ENCODE results near the gene GRIP2. TPM values are rescaled to one million over a fixed set of nuclear protein-coding genes. Genes with fewer than 3 reads are reported as not detected.

The GRIP2 gene
- total RNA-seq, 4 donors from 2014 or later, result 0.77 to 8.0 (median 2.1) TPM

- H3K27ac ChIP-seq, result no peak overlapping the region
- TF ChIP-seq POLR2A (IDR thresholded peaks at IDR 0.05), result no peak
- TF ChIP-seq, protein P1, sequence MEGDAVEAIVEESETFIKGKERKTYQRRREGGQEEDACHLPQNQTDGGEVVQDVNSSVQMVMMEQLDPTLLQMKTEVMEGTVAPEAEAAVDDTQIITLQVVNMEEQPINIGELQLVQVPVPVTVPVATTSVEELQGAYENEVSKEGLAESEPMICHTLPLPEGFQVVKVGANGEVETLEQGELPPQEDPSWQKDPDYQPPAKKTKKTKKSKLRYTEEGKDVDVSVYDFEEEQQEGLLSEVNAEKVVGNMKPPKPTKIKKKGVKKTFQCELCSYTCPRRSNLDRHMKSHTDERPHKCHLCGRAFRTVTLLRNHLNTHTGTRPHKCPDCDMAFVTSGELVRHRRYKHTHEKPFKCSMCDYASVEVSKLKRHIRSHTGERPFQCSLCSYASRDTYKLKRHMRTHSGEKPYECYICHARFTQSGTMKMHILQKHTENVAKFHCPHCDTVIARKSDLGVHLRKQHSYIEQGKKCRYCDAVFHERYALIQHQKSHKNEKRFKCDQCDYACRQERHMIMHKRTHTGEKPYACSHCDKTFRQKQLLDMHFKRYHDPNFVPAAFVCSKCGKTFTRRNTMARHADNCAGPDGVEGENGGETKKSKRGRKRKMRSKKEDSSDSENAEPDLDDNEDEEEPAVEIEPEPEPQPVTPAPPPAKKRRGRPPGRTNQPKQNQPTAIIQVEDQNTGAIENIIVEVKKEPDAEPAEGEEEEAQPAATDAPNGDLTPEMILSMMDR (IDR thresholded peaks at IDR 0.05), result no peak
- no peaks in the 10 kb centered on the region for H3K4me1 ChIP-seq
- H3K9me3 ChIP-seq, result no peaks in the 10 kb centered on the region
- no peak for DNase-seq
- intact Hi-C loops (cut with DNase I; ENCODE audit: low total_unique reads), result no loop called here
- no peaks in the 10 kb centered on the region for H3K27me3 ChIP-seq
- no peak overlapping the region for H3K4me3 ChIP-seq
- no peaks in the 10 kb centered on the region for H3K36me3 ChIP-seq
These were observed 6.6 kb downstream of the GRIP2 start for GRCh38 chr3:14533457-14533958.

DNA sequence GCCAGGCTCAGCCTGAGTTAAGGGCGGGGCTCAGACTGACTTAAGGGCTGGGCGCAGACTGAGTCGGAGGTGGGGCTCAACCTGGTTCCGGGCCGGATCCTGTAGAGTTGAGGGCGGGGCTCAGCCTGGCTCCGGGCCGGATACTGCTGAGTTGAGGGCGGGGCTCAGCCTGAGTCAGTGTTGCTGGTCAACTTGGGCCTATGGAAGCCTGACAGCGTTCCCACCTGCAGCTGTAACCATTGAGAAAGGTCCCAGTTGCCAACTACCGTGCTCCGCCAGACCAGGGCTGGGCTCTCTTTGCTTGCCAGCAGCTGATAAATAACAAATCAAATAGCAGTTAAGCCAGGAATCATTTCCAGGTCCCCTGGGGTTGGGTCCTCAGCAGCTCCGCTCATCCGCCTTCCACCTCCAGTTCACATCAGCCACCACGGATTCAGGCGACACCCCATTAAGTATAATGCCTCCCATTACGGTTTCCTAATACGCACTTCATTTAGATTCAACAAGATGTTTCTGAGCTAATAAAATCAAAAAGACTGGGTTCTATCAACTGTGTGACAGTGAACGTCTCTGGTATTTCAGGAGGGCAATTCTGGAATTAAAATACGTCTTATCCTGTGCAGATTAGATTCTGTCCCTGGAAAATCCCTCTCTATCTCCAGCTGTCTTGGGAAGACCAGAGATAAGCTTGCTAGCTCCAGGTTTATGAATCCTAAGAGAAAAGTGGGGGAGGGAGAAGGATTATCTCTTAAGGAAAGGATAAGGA is 7.3 kb downstream of the GRIP2 start:
- H3K4me3 ChIP-seq, result no peak overlapping the region
- H3K36me3 ChIP-seq, result no peaks in the 10 kb centered on the region
- intact Hi-C loops (cut with DNase I; ENCODE audit: low total_unique reads), result no loop called here
- no peak overlapping the region for H3K27ac ChIP-seq
- no peaks in the 10 kb centered on the region for H3K9me3 ChIP-seq
- TF ChIP-seq POLR2A (IDR thresholded peaks at IDR 0.05), result no peak
- TF ChIP-seq, protein P1 (IDR thresholded peaks at IDR 0.05), result no peak
- H3K27me3 ChIP-seq, result no peaks in the 10 kb centered on the region
- no peak for DNase-seq
- no peaks in the 10 kb centered on the region for H3K4me1 ChIP-seq

GRCh38 chr3:14531856-14532395 is 8.2 kb downstream of the GRIP2 start:
- Histone ChIP-seq H3K9me3 (no peaks in the 10 kb centered on the region), H3K27me3 (no peaks in the 10 kb centered on the region), H3K36me3 (no peaks in the 10 kb centered on the region), H3K27ac (no peak overlapping the region), H3K4me3 (no peak overlapping the region), H3K4me1 (no peaks in the 10 kb centered on the region)
- no peak for TF ChIP-seq POLR2A (IDR thresholded peaks at IDR 0.05)
- TF ChIP-seq, protein P1 (IDR thresholded peaks at IDR 0.05), result no peak
- DNase-seq, result no peak
- intact Hi-C loops (cut with DNase I; ENCODE audit: low total_unique reads), result no loop called here

GRCh38 chr3:14528081-14528480 is 12.1 kb downstream of the GRIP2 start:
- no peaks in the 10 kb centered on the region for H3K4me1 ChIP-seq
- H3K36me3 ChIP-seq, result no peaks in the 10 kb centered on the region
- H3K27ac ChIP-seq, result no peak overlapping the region
- TF ChIP-seq POLR2A (IDR thresholded peaks at IDR 0.05), result no peak
- TF ChIP-seq, protein P1 (IDR thresholded peaks at IDR 0.05), result no peak
- DNase-seq, result no peak
- H3K27me3 ChIP-seq, result no peaks in the 10 kb centered on the region
- no peaks in the 10 kb centered on the region for H3K9me3 ChIP-seq
- H3K4me3 ChIP-seq, result no peak overlapping the region
- intact Hi-C loops (cut with DNase I; ENCODE audit: low total_unique reads), result no loop called here
